NK-92 (cell line): ENCODE results near the gene GCN1.
"Not testable (repeated sequence)": the region's sequence is repeated elsewhere in the genome, so short reads cannot be mapped to it uniquely, and the experiment has no call there.

Source experiments
- DNase-seq: peaks from one replicate; lab custom pipeline; 2025; ENCODE audit not compliant: unreplicated experiment; lab: John Stamatoyannopoulos, UW

The GCN1 gene

DNA sequence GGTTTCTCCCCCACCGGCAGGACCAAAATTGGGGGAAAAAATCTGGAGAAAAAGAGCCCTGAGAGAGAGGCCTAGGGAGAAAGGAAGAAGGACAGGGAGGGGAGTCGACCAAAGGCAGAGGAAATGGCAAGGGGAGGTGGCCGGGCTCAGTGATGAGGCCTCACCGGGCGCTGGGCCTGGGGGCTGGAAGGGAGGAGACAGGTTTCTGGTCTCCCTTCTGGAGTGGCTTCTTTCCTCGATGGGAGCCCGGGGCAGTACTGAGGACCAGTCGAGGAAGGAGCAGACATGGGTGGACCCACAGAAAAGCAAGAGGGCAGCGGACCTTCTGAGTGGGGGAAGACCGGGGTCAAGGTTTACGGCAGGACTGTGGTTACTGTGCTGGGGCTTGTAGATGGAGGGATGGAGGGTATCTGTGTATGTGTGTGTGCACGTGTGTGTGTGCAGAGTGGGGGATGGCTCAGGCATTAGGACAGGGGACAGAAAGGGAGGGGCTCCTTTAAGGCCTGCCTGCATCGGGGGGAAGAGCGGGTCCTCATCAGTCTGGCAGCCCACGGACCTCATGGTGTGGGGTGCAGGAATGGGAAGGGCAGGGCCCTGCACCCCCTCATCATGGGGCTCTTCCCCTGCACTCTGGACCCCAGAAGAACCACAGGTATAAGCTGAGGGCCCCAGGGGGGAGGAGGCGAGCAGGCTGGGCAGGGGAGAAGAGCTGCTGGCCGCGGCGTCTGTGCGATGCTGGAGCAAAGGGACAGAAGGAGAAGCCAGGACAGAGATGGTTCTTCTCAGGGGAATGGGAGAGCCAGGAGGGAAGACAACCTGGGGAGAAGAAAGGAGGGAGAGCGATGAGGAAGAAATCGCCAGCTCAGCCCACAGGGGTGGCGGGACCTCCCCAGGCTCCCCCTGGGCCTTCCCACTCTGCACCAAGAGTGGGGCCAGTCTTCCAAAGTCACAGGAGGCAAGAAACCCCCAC lies 21.5 kb upstream of the GCN1 start:
- no peak for DNase-seq

- DNase-seq: no peak
Measured at GRCh38 chr12:120215357-120215735, 20.8 kb upstream of the GCN1 start.

DNA sequence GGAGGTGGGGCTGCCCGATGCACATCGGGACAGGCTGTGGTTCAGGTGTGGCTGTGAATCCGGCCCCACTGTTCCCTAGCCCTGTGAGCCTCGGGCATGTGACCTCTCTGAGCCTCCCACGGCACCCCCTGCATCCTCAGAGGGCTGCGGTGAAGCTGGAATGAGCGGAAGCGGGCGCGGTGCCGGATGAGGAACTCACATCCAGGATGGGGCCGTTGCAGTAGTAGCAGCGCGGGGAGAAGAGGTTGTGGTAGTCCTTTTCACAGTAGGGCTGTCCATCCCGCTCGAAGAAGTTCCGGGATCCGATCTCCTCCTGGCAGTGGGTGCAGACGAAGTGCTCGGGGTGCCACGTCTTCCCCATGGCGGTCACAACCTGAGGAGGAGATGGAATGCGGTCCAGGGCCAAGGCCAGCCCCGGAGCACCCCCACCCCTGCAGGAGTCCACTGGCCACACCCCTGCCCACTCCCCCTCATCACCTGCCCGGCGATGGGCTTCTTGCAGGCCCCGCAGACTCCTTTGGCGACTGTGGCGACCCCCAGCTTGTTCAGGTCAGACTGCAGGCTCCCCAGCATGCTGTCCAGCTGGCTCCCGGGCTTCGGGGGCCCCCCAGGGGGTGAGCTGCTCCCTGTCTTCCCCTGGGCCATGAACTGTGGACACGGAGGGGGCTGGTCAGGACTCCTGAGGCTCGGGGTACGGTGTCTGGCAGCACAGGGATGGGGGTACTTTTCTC lies 20.3 kb upstream of the GCN1 start:
- no peak for DNase-seq

DNA sequence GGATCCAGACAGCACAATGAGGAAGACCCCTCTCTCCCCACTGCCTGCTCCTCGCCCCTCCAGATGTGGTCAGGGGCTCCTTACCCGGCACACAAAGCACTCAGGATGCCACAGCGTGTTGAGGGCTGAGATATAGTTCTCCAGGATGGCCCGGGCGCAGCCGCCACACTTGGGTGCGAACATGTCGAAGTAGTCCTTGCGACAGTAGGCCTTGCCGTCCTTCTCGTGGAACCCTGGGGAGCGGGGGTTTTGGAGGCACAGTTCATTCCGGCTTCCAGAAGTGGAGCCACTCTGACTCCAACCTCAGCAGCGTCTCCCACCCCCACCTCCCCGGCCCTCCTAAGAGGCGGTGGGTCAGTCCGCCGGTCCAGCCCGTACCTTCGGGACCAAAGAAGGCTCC lies 19.2 kb upstream of the GCN1 start:
- no peak for DNase-seq

GRCh38 chr12:120213182-120213581 lies 18.7 kb upstream of the GCN1 start:
- not testable (repeated sequence) for DNase-seq

DNA sequence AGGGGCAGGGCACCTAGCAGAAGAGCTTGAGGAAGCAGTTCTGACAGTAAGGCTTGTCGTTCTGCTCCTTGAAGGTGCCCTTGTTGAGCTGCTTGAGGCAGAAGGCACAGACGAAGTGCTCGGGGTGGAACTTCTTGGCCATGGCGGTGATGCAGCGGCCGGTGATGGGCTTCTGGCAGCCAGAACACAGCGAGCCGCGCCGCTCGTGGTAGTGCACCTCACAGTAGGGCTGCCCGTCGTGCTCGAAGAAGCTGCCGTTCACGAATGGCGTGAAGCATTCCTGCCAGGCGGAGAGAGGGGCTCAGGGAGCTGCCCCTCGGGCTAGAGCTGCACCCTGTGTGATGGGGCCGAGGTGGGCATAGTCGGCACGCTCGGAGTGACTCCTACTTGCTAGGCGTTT lies 17.8 kb upstream of the GCN1 start:
- DNase-seq: no peak

DNA sequence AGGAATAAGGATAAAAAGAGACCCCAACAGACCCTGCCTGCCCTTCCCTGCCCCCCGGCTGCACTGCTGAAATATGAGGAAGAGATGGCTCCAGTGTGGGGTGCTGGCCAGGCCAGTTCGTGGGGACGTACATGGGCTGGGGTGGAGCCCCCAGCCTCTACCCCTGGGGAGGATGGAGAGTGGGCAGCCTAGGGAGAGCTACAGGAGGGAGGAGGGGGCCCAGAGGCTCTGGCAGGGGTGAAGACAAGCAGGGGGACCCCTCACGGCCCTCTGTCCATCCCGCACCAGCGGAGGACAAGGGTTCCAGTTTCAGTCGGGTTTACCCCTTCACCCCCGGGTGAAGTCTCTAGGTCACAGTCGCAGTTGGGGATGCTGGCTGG lies 17.4 kb upstream of the GCN1 start:
- DNase-seq: no peak

DNA sequence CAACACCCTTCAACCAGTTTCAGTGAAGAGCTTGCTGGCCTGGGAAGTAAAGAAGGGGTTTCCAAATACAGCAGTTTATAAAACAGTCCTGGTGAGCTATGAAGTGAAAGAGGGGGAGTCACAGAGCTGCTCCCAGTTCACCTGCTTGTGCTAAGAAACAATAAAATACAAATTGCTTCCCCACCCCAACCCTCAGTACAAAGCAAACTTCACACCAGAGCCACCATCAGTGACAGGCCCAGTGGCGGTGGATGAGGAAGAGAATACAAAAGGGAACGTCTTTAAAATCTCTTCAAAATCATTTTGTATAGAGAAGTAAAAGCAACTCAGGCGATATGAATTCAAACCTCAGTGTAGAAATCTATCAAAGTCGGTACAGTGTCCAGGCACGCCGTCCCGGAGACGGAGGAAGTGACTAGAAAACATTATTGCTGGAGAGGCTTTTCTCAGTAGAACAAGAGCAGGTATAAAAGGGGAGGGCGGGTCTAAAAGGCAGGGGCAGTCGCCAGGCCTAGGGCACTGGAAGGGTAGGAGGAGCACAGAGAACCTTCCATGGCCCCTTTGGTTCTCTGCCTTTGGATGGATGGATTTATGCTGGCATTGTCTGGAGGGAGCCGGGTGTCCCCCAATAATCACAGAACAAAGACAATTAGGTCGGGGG lies 16.9 kb upstream of the GCN1 start:
- DNase-seq: no peak

DNA sequence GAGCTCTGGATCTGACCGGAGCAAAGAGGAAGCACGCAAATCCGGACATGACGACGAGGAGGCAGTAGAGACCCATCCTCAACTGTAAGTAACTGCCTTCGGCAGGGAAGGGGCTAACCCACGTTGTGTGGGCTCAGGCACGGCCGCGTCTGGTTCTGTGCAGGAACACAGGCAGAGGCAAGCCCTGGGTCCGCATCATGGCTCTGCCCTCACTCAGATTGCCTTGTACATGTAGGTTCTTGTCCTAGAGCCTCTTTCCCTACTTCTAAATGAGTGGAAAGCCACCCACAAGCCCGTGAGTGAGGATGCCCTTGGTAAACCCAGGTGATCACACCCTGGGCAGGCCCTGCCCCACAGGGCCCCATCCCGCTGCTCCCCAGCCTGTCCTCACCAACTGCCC lies 15.3 kb upstream of the GCN1 start:
- no peak for DNase-seq

GRCh38 chr12:120207227-120207626 lies 12.7 kb upstream of the GCN1 start:
- no peak for DNase-seq

GRCh38 chr12:120206781-120207180 lies 12.3 kb upstream of the GCN1 start:
- not testable (repeated sequence) for DNase-seq

DNA sequence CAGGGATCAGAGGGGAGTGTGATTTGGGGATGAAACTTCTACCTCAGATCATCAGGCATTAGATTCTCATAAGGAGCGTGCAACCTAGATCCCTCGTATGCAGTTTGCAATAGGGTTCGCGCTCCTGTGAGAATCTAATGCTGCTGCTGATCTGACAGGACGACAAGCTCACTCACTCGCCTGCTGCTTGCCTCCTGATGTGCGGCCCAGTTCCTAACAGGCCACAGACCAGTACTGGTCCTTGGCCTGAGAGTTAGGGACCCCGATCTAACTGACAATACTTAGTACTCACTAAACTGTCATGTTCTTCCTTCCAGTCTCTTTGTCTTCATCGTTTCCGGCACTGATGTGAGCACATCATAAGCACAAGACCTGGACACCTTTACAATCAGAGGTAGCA lies 11.7 kb upstream of the GCN1 start:
- DNase-seq: no peak

DNA sequence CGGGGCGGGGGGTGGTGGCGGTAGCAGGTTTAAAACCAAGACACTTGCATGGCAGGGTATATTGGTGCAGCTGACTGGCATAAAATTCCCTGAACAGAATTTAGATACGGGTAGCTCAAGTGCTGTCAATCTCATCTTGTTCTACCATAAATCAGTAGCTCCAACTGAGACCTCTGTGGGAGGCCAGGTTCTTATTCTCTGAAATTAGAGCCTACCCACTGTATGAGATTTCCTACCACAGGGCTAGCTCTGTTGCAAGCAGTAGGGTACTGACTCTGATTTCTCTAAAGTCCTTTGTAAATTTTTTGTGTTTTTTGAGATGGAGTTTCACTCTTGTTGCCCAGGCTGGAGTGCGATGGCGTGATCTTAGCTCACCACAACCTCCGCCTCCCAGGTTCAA lies 9.7 kb upstream of the GCN1 start:
- DNase-seq: no peak

- DNase-seq: no peak
Measured at GRCh38 chr12:120200364-120200800, 5.9 kb upstream of the GCN1 start.

- no peak for DNase-seq
Measured at GRCh38 chr12:120199595-120200306, 5.2 kb upstream of the GCN1 start.

DNA sequence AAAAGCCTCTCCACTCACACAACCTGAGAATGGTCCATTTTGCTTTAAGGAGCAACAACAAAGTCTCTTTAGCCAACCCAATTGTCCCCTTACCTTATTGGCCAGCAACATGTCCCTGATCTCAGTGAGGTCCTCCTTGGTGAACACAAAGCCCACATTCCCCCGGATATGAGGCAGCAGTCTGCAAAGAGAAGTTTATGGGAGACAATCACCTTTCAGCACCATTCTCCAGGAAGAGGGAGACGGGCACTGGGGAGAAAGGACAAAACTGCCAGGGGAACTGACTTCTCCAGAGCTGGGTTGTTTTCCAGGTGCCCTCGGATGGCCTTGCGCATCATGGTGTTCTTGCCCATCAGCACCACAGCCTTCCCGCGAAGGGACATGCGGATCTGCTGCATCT lies 4.5 kb upstream of the GCN1 start:
- DNase-seq: no peak

- DNase-seq: no peak
Measured at GRCh38 chr12:120197542-120197887, 3.0 kb upstream of the GCN1 start.

DNA sequence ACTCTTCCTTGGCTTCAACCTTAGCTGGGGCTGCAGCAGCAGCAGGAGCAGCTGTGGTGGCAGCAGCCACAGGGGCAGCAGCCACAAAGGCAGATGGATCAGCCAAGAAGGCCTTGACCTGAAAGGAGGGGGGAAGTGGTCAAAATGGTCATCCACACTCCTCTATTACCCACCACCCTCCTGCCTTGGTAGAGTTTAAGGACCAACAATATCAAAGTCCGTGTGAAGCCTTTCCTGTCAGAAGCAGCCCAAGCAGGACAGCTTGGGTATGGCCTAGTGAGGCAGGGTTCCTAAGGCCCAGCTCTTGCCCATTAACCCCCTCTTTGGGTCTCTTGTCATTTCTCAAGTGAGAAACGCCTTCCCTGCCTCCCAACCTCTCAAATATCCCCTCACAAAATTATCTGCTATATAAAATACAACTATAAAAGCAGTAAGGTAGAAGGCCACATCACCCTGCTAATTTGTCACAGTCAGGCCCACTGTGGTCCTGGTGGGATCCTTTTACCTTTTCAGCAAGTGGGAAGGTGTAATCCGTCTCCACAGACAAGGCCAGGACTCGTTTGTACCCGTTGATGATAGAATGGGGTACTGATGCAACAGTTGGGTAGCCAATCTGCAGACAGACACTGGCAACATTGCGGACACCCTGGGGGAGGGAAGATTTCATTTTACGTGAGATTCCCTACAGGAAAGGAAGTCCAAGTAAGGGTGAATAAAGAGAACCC lies 2.5 kb upstream of the GCN1 start:
- not testable (repeated sequence) for DNase-seq

DNA sequence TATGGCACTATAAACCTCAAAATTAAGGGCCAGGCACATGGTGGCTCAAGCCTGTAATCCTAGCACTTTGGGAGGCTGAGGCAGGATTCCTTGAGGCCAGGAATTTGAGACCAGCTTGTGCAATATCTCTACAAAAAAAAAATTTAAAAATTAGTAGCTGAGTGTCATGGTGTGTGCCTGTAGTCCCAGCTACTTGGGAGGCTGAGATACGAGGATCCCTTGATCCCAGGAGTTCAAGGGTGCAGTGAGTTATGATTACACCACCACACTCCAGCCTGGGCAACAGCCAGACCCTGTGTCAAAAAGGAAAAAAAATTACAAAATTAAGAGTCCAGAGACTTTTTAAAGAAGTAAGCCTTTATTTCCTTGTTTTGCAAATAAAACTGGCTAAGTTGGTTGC lies 1.8 kb upstream of the GCN1 start:
- DNase-seq: no peak

DNA sequence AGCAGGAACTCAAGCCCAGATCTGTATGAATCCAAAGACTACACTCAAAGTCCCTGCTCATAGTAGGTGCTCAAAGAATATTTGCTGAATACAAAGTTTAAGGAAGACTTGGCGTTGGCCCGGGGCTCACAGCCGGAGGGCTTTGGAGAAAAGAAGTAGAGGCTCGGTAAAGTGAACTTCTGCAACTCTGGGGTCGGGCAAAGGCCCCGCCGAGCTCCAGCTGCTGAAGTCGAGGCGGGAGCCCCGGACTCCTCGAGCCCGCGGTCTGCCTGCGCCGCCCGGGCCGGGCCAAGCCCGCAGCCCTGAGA lies 335 bp downstream of the GCN1 start:
- no peak for DNase-seq

DNA sequence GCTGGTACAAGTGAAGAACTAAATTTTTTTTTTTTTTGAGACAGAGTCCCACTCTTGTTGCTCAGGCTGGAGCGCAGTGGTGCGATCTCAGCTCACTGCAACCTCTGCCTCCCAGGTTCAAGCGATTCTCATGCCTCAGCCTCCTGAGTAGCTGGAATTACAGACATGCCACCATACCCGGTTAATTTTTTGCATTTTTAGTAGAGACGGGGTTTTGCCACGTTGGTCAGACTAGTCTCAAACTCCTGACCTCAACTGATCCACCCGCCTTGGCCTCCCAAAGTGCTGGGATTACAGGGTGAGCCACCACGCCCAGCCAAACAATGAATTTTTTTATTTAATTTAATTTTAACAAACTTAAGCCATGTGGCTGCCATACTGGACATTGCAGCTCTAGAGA lies 1.2 kb downstream of the GCN1 start:
- DNase-seq: not testable (repeated sequence)
